PC-9 (cell line): ENCODE results near the gene QPCT.

ENCODE experiments used
- CTCF ChIP-seq: fragments of 200-600 bp; sonication (generic); conservative IDR thresholded peaks from 2 replicates; pipeline ENCODE4 v1.6.1; 2017; ENCODE audit warnings: mixed run types, antibody characterized with exemption, mild to moderate bottlenecking, moderate library complexity
- EZH2 ChIP-seq: fragments of 200-600 bp; sonication (generic); IDR thresholded peaks from 2 replicates; pipeline ENCODE4 v1.8.0; 2017; ENCODE audit warnings: antibody characterized with exemption, low read depth

DNA sequence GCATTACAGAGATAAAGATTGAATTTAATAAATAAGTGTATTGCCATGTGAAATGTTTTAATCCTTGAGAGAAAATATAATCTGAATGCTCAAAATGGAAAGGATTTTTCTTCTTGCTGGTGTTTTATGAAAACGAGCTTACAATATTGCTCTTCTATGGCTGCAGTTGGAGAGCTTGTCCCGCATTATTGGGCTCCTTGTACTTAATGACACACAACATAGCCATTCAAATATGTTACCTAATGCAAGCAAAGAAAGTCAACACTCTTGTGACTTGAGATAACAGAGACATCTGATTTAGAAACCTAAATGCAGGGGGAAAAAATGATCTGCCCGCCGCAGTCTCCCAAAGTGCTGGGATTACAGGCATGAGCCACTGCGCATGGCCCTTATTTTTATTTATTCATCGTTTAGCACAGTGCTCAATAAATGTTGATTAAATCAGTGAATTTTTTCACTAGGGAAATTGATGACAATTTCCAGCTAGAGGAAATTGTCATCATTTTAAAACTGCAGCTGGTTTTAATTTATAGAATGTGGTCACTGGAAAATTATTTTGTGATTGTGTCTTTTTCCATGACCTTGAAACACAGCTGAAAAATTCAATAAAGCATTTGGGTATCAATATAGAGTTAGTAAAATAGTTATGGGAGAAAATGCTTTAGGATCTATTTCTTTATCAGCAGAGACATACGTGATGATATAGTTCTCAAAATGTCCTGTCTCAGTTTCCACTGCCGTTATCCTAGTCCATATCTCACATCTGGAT lies 17.4 kb upstream of the QPCT start:
- TF ChIP-seq CTCF (no peak), EZH2 (no peak)
